GM18951 (cell line): ENCODE results near the gene KIAA0930.

ENCODE experiments used
- POLR2A ChIP-seq: IDR thresholded peaks from 4 replicates; pipeline ENCODE4 v1.6.1; 2011; ENCODE audit warnings: mild to moderate bottlenecking; ENCODE audit not compliant: insufficient read length, insufficient read depth; ENCODE audit errors: extremely low read depth
- in situ Hi-C: fragments of 300-500 bp; cut with MboI; formaldehyde crosslinking; loops from one replicate; pipeline ENCODE4 v1.12.0; 2022; ENCODE audit warnings: low sequenced_read_pairs, mixed read lengths, inconsistent platforms; ENCODE audit not compliant: unreplicated experiment

Gene KIAA0930

DNA sequence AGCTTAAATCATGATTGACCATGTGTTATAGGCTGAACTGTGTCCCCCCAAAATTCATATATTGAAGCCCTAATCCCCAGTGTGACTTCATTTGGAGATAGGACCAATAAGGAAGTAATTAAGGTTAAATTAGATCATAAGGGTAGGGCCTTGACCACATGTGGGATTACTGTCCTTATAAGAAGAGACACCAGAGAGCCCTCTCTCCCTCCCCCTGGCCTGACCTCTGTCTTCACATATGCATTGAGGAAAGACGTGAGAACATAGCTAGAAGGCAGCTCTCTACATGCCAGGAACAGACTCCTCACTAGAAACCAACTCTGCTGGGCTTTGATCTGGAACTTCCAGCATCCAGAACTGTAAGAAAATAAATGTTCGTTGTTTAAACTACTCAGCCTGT lies 90.6 kb downstream of the KIAA0930 start:
- in situ Hi-C loops = no loop called here
- TF ChIP-seq POLR2A = no peak

DNA sequence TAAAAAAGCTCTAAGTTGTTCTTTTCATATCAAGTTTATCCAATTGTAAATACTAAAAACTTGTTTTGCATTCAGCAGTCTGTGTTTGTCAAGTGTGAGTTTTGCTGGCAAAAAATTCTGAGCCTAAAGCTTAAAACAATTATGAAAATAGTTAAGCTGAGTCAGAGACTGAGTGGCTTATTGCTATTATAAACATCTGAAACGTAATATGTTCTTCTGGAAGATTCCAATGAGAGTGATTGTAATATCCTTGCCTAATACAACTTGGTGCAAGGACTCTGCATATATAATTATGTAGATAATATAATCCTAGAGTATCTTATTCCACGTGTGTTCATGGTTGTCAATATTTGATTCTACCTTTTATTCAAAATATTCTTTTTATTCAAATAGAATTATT lies 91.0 kb downstream of the KIAA0930 start:
- in situ Hi-C loops = no loop called here
- no peak for TF ChIP-seq POLR2A

DNA sequence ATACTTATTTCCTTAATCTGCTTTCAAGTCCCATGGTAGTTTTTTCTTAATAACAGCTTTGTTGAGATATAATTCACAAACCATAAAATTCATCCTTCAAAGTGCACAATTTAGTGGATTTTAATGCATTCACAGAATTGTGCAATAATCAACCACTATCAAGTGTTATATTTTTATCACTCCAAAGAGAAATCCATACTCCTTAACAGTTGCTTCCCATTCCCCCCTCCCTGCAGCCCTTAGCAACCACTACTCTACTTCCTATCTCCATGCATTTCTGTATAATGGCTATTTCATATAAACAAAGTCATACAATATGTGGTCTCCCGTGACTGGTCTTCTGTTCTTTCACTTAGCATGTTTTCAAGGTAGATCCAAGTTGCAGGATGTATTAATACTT lies 95.8 kb downstream of the KIAA0930 start:
- in situ Hi-C loops = no loop called here
- no peak for TF ChIP-seq POLR2A

DNA sequence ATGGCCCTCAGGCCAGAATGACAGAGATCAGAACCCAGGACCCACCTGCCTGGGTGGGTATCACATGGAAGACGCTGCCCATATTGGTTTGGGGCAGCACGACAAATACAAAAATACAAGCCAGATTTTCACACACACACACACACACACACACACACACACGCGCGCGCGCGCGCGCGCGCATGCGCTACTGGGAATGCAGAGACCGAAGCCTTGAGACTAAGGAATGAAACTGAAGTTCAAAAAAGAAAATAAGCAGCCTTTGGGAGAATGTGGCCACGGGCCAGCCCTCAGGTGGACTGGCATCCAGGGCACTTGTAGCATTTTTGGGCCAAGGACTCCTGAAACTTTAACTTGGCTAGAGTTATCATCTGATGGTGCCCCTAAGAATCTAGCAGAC lies 98.3 kb downstream of the KIAA0930 start:
- TF ChIP-seq POLR2A = no peak
- in situ Hi-C loops = no loop called here
